ENCODE measurements around the gene CSNK1A1. TPM values are rescaled to one million over a fixed set of nuclear protein-coding genes. Genes with fewer than 3 reads are reported as not detected.
"Not testable (repeated sequence)": the region's sequence is repeated elsewhere in the genome, so short reads cannot be mapped to it uniquely, and the experiment has no call there.

CSNK1A1 gene
- total RNA-seq, 4 donors from 2014 or later = 146 to 200 (median 166) TPM

DNA sequence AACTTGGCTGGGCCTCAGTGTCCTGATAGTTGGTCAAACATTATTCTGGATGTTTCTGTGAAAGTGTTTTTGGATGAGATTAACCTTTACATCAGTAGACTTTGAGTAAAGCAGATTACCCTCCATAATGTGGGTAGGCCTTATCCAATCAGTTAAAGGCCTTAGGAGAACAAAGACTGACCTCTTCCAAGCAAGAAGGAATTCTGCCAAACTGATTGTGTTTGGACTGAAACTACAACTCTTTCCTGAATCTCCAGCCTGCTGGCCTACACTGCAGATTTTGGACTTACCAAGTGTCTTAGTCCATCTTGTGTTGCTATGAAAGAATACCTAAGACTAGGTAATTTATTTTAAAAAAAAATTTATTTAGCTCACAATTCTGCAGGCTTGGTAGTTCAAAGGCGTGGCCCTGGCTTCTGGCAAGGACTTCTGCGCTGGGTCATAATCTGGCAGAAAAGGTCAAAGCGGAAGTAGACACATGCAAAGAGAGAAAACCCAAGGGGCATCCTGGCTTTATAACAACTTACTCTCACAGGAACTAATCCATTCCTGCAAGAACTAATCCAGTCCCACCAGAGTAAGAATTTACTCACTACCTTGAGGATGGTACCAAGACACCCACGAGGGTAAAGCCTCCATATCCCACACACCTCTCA is 21.5 kb upstream of the CSNK1A1 start:
- no peak for DNase-seq (ENCODE audit: low spot score in 2 of 2)
- TF ChIP-seq POLR2A (IDR thresholded peaks at IDR 0.05) (no peak), CTCF (IDR thresholded peaks at IDR 0.05) (no peak), EP300 (IDR thresholded peaks at IDR 0.05) (no peak)
- Histone ChIP-seq H3K27me3 (no peaks in the 10 kb centered on the region), H3K27ac (no peak overlapping the region), H3K9me3 (no peaks in the 10 kb centered on the region), H3K4me3 (no peak overlapping the region), H3K4me1 (peaks cover 0 to 9% (median 0%) of the 10 kb centered on the region in 4 donors), H3K36me3 (no peaks in the 10 kb centered on the region)
- WGBS, 2 donors = 85 to 88% methylated on average over 4 of the region's 4 CpGs

DNA sequence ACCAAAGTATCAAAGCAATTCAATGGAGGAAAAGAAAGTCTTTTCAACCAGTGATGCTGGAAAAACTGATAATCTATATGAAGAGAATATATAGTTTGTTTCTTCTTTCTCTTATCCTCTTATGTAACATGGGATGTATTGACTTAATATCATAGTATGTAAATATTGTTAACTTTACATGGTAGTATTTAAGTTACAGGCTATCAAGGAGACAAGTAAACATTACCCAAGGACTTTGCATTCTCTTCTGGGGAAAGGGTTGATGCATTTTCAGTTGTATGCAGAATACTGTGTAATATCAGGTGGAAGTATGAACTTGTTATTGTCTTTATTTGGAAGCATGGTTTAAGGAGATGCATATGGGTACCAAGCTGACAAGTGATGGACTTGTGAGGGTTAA is 20.9 kb upstream of the CSNK1A1 start:
- TF ChIP-seq CTCF (IDR thresholded peaks at IDR 0.05) (no peak), EP300 (IDR thresholded peaks at IDR 0.05) (no peak)
- peaks cover 0 to 9% (median 0%) of the 10 kb centered on the region in 4 donors for H3K4me1 ChIP-seq
- H3K4me3 ChIP-seq = no peak overlapping the region
- no peak for DNase-seq (ENCODE audit: low spot score in 2 of 2)
- no peaks in the 10 kb centered on the region for H3K27me3 ChIP-seq
- no peaks in the 10 kb centered on the region for H3K36me3 ChIP-seq
- H3K9me3 ChIP-seq = no peaks in the 10 kb centered on the region
- H3K27ac ChIP-seq = no peak overlapping the region

DNA sequence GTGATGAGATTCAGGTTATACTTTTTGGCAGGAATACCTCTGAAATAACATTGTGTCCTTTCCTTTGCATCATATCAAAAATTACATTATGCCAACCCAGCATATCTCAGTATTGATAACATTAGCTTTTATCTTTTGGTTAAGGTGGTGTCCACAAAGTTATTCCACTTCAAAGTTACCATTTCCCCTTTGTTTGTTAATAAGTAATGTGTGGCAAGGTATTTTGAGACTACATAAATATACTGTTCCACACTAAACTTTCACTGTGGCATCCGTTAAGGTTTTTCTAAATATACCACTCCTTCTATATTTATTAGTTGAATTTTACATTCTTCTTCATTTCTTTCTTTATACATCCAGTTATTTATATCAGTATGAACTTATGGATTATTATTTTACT is 16.0 kb upstream of the CSNK1A1 start:
- Histone ChIP-seq H3K9me3 (no peaks in the 10 kb centered on the region), H3K27me3 (no peaks in the 10 kb centered on the region), H3K4me3 (no peak overlapping the region), H3K27ac (no peak overlapping the region), H3K4me1 (peaks cover 0 to 26% (median 16%) of the 10 kb centered on the region in 4 donors), H3K36me3 (no peaks in the 10 kb centered on the region)
- TF ChIP-seq EP300 (IDR thresholded peaks at IDR 0.05) (no peak), CTCF (IDR thresholded peaks at IDR 0.05) (no peak), POLR2A (IDR thresholded peaks at IDR 0.05) (no peak)
- WGBS, 2 donors = 71 to 86% methylated on average over 1 of the region's 1 CpG
- DNase-seq (ENCODE audit: low spot score in 2 of 2) = no peak

- 48 to 49% methylated on average over 15 of the region's 15 CpGs for WGBS, 2 donors
Measured at GRCh38 chr5:149564542-149565140, 13.4 kb upstream of the CSNK1A1 start.

More at GRCh38 chr5:149564542-149565140, 13.4 kb upstream of the CSNK1A1 start:
- Histone ChIP-seq H3K4me1 (peaks cover 0 to 45% (median 32%) of the 10 kb centered on the region in 4 donors), H3K27ac (peak overlapping the region in 2 of 4 donors; percentile 50 to 92)
- H3K4me3 ChIP-seq; H3K27me3 ChIP-seq; H3K9me3 ChIP-seq; DNase-seq (ENCODE audit: low spot score in 2 of 2); H3K36me3 ChIP-seq: not testable (repeated sequence)
- peak; percentile 45 to 85 (median 60) for TF ChIP-seq CTCF (IDR thresholded peaks at IDR 0.05)
